ENCODE results near the gene NUMBL.

NUMBL gene

GRCh38 chr19:40726279-40726678 is 35.8 kb upstream of the NUMBL start:
- H3K4me3 ChIP-seq (ENCODE audit: low read length), result no peak overlapping the region
- TF ChIP-seq CTCF (conservative IDR thresholded peaks at IDR 0.05; ENCODE audit: low read depth, low read length), result no peak
- no peak for DNase-seq (ENCODE audit: low read depth)

- no peak for TF ChIP-seq CTCF (conservative IDR thresholded peaks at IDR 0.05; ENCODE audit: low read depth, low read length)
- no peak for DNase-seq (ENCODE audit: low read depth)
- H3K4me3 ChIP-seq (ENCODE audit: low read length), result no peak overlapping the region
Measured at GRCh38 chr19:40724855-40725254, 34.4 kb upstream of the NUMBL start.

GRCh38 chr19:40724315-40724714 is 33.9 kb upstream of the NUMBL start:
- no peak overlapping the region for H3K4me3 ChIP-seq (ENCODE audit: low read length)
- DNase-seq (ENCODE audit: low read depth), result no peak
- no peak for TF ChIP-seq CTCF (conservative IDR thresholded peaks at IDR 0.05; ENCODE audit: low read depth, low read length)

- no peak for TF ChIP-seq CTCF (conservative IDR thresholded peaks at IDR 0.05; ENCODE audit: low read depth, low read length)
- no peak for DNase-seq (ENCODE audit: low read depth)
- no peak overlapping the region for H3K4me3 ChIP-seq (ENCODE audit: low read length)
Measured at GRCh38 chr19:40723661-40724254, 33.3 kb upstream of the NUMBL start.

- no peak for TF ChIP-seq CTCF (conservative IDR thresholded peaks at IDR 0.05; ENCODE audit: low read depth, low read length)
- DNase-seq (ENCODE audit: low read depth), result no peak
- no peak overlapping the region for H3K4me3 ChIP-seq (ENCODE audit: low read length)
Measured at GRCh38 chr19:40721936-40722661, 31.6 kb upstream of the NUMBL start.

- no peak for TF ChIP-seq CTCF (conservative IDR thresholded peaks at IDR 0.05; ENCODE audit: low read depth, low read length)
- H3K4me3 ChIP-seq (ENCODE audit: low read length), result no peak overlapping the region
- no peak for DNase-seq (ENCODE audit: low read depth)
Measured at GRCh38 chr19:40721140-40721486, 30.7 kb upstream of the NUMBL start.

GRCh38 chr19:40719414-40719894 is 29.0 kb upstream of the NUMBL start:
- no peak for DNase-seq (ENCODE audit: low read depth)
- peak overlapping the region; percentile 65 for H3K4me3 ChIP-seq (ENCODE audit: low read length)
- no peak for TF ChIP-seq CTCF (conservative IDR thresholded peaks at IDR 0.05; ENCODE audit: low read depth, low read length)
